Kidney (tissue), 14 donors: Measurements from ENCODE around the gene PFN4. TPM values are rescaled to one million over a fixed set of nuclear protein-coding genes. Genes with fewer than 3 reads are reported as not detected.

Source experiments
- DNase-seq, 5 donors: peaks; one replicate each; pipeline ENCODE4 v3.0.0-alpha.2; 2013 to 2020
- FAIRE-seq: peaks from 2 replicates; lab custom pipeline; 2012; peaks lifted over from hg19 to GRCh38; lab: Jason Lieb, UNC
- H3K27ac ChIP-seq, 2 donors: one replicate each; pipeline ENCODE4 v1.7.0; 2013; ENCODE audit warnings: low read depth in 2 of 2, low read length in 2 of 2, inconsistent platforms in 1 of 2
- H3K27me3 ChIP-seq: one replicate; pipeline ENCODE4 v1.7.1; 2013; ENCODE audit warnings: low read length, inconsistent platforms; ENCODE audit not compliant: control insufficient read depth, insufficient read depth
- H3K36me3 ChIP-seq, 3 donors: one replicate each; pipeline versions ENCODE4 v1.7.0 to v1.7.1; 2013; ENCODE audit warnings: low read length in 3 of 3, control low read depth in 1 of 3, inconsistent platforms in 1 of 3; ENCODE audit not compliant: insufficient read depth in 3 of 3, control insufficient read depth in 2 of 3
- H3K4me1 ChIP-seq, 3 donors: one replicate each; pipeline versions ENCODE4 v1.7.0 to v1.7.1; 2013; ENCODE audit warnings: low read length in 3 of 3, inconsistent platforms in 1 of 3, low read depth in 1 of 3; ENCODE audit not compliant: control insufficient read depth in 2 of 3, insufficient read depth in 2 of 3
- H3K4me3 ChIP-seq, 3 donors: one replicate each; pipeline versions ENCODE4 v1.7.0 to v1.8.1; 2013; ENCODE audit warnings: low read length in 3 of 3, control low read depth in 1 of 3, inconsistent platforms in 1 of 3
- H3K9ac ChIP-seq, 3 donors: one replicate each; pipeline versions ENCODE4 v1.7.0 to v1.7.1; 2013; ENCODE audit warnings: low read length in 3 of 3, control low read depth in 1 of 3, inconsistent platforms in 1 of 3
- H3K9me3 ChIP-seq, 3 donors: one replicate each; pipeline versions ENCODE4 v1.7.0 to v1.7.1; 2013; ENCODE audit warnings: low read length in 3 of 3, control low read depth in 1 of 3, inconsistent platforms in 1 of 3; ENCODE audit not compliant: control insufficient read depth in 2 of 3, insufficient read depth in 1 of 3
- CTCF ChIP-seq: IDR thresholded peaks from 3 replicates; pipeline ENCODE4 v1.5.1; 2012; ENCODE audit warnings: mild to moderate bottlenecking, moderate library complexity, borderline replicate concordance; ENCODE audit not compliant: insufficient read depth; ENCODE audit errors: extremely low read depth
- intact Hi-C: fragments of 100-400 bp; cut with DNase I; formaldehyde crosslinking; loops from one replicate; pipeline ENCODE4 v1.11.1; 2022
- polyA plus RNA-seq: library from polyadenylated mRNA; stranded (reverse); fragments of 350-450 nt; fragmentation: Illumina TruSeq; extraction: RNeasy Lipid Tissue Mini Kit (QIAGEN cat#74804); gene quantifications from one replicate; pipeline ENCODE4 v1.2.3, GENCODE V29; 2014; ENCODE audit warnings: low read depth, low replicate concordance; ENCODE audit not compliant: insufficient read depth
- total RNA-seq: library from RNA; stranded (reverse); fragmentation: NEBNext Ultra II Directional; extraction: Animal tissue kit (Norgen Biotek cat#: 25700); gene quantifications from one replicate; pipeline ENCODE4 v1.2.1, GENCODE V29; 2021
- donor health status: control.
- donor health status: control.
- donor health status: control.
- donor health status: control.
- donor health status: control.
- donor health status: DM: yes; HTN: yes; CAD: no.
- donor health status: Normal renal cell carcinoma (clear cell type).

Gene PFN4
- total and polyA plus RNA-seq, 2 donors from 2014 or later, result 0.79 to 2.1 TPM

GRCh38 chr2:24088821-24089359 lies 34.2 kb downstream of the PFN4 start:
- no peak overlapping the region for H3K9ac ChIP-seq
- no peaks in the 10 kb centered on the region for H3K9me3 ChIP-seq
- H3K4me3 ChIP-seq, result no peak overlapping the region
- no peak overlapping the region for H3K27ac ChIP-seq
- no peak for TF ChIP-seq CTCF
- peaks cover 0 to 6% (median 4%) of the 10 kb centered on the region in 3 donors for H3K4me1 ChIP-seq
- intact Hi-C loops, result no loop called here
- FAIRE-seq (no peak), DNase-seq (no peak)
- H3K36me3 ChIP-seq, result no peaks in the 10 kb centered on the region
- H3K27me3 ChIP-seq, result no peaks in the 10 kb centered on the region

- intact Hi-C loops, result no loop called here
- Histone ChIP-seq H3K9me3 (no peaks in the 10 kb centered on the region), H3K27ac (no peak overlapping the region), H3K36me3 (peaks cover 0 to 3% (median 0%) of the 10 kb centered on the region in 3 donors), H3K4me3 (no peak overlapping the region), H3K27me3 (no peaks in the 10 kb centered on the region), H3K9ac (no peak overlapping the region), H3K4me1 (peaks cover 0 to 13% (median 4%) of the 10 kb centered on the region in 3 donors)
- FAIRE-seq (no peak), DNase-seq (no peak)
- no peak for TF ChIP-seq CTCF
Measured at GRCh38 chr2:24087032-24087431, 36.1 kb downstream of the PFN4 start.

GRCh38 chr2:24086241-24086640 lies 36.9 kb downstream of the PFN4 start:
- no peak for FAIRE-seq
- Histone ChIP-seq H3K36me3 (peaks cover 0 to 6% (median 2%) of the 10 kb centered on the region in 3 donors), H3K4me3 (no peak overlapping the region), H3K4me1 (peaks cover 0 to 13% (median 4%) of the 10 kb centered on the region in 3 donors), H3K27me3 (no peaks in the 10 kb centered on the region), H3K9me3 (no peaks in the 10 kb centered on the region), H3K9ac (no peak overlapping the region), H3K27ac (no peak overlapping the region)
- no peak for TF ChIP-seq CTCF
- no peak for DNase-seq
- intact Hi-C loops, result no loop called here

GRCh38 chr2:24085200-24085489 lies 38.0 kb downstream of the PFN4 start:
- DNase-seq (no peak), FAIRE-seq (no peak)
- Histone ChIP-seq H3K27me3 (no peaks in the 10 kb centered on the region), H3K4me3 (peak overlapping the region; percentile 68 to 92 (median 85)), H3K27ac (peak overlapping the region; percentile 78 to 94), H3K9me3 (no peaks in the 10 kb centered on the region), H3K9ac (peak overlapping the region; percentile 79 to 85 (median 83)), H3K36me3 (peaks cover 0 to 7% (median 2%) of the 10 kb centered on the region in 3 donors), H3K4me1 (peaks cover 0 to 13% (median 4%) of the 10 kb centered on the region in 3 donors)
- no peak for TF ChIP-seq CTCF
- intact Hi-C loops, result no loop called here
